Measurements from ENCODE around the gene RXRA. TPM values are rescaled to one million over a fixed set of nuclear protein-coding genes. Genes with fewer than 3 reads are reported as not detected.

RXRA gene
- polyA plus RNA-seq, 1 of the 3 experiments (the other 2 are of a cell fraction), result 7.6 TPM

- no peaks in the 10 kb centered on the region for H3F3A ChIP-seq (replicated peaks; ENCODE audit: insufficient read depth)
- peak overlapping the region in 1 of 2 experiments; percentile 11; a peak in 1 of 4 replicates for H3K27ac ChIP-seq (ENCODE audit: low read depth in 2 of 2, low read length in 1 of 2)
- TF ChIP-seq RXRA (IDR thresholded peaks at IDR 0.05; ENCODE audit: borderline replicate concordance, low read depth), result no peak
- no peak for TF ChIP-seq TEAD4 (IDR thresholded peaks at IDR 0.05; ENCODE audit: borderline replicate concordance, insufficient read depth)
- TF ChIP-seq FOXJ3 (CRISPR knock-in tag; IDR thresholded peaks at IDR 0.05), result no peak
- TF ChIP-seq EZH2phosphoT487 (IDR thresholded peaks at IDR 0.05; ENCODE audit: borderline replicate concordance, low read depth), result no peak
- TF ChIP-seq POLR2AphosphoS5 (IDR thresholded peaks at IDR 0.05; ENCODE audit: low read depth, low read length), result no peak
- no peak for TF ChIP-seq FOSL2 (IDR thresholded peaks at IDR 0.05; ENCODE audit: borderline replicate concordance, low read depth)
- no peak for TF ChIP-seq USF1 (IDR thresholded peaks at IDR 0.05; ENCODE audit: borderline replicate concordance, low read depth)
- TF ChIP-seq FOXM1 (IDR thresholded peaks at IDR 0.05; ENCODE audit: low read depth), result no peak
- TF ChIP-seq EP300 (IDR thresholded peaks at IDR 0.05; ENCODE audit: borderline replicate concordance in 1 of 2, low read depth in 1 of 2, low read length in 1 of 2), result no peak
- no peak for TF ChIP-seq JUND (IDR thresholded peaks at IDR 0.05)
- TF ChIP-seq RCOR1 (IDR thresholded peaks at IDR 0.05; ENCODE audit: low read length), result no peak
- TF ChIP-seq CTCF (IDR thresholded peaks at IDR 0.05), result no peak
- TF ChIP-seq MAX (IDR thresholded peaks at IDR 0.05; ENCODE audit: low read depth), result no peak
- no peak for TF ChIP-seq GATA2 (CRISPR knock-in tag; IDR thresholded peaks at IDR 0.05)
- no peak for TF ChIP-seq TAF1 (IDR thresholded peaks at IDR 0.05; ENCODE audit: borderline replicate concordance, low read depth, low read length)
- no peak for TF ChIP-seq SMC3 (IDR thresholded peaks at IDR 0.05; ENCODE audit: low read depth, low read length)
- TF ChIP-seq CHD2 (IDR thresholded peaks at IDR 0.05; ENCODE audit: low read length, partially characterized antibody), result no peak
- TF ChIP-seq YY1 (IDR thresholded peaks at IDR 0.05; ENCODE audit: low read depth), result no peak
- TF ChIP-seq GABPA (IDR thresholded peaks at IDR 0.05; ENCODE audit: low read depth), result no peak
- no peak for TF ChIP-seq USF2 (IDR thresholded peaks at IDR 0.05; ENCODE audit: borderline replicate concordance, low read depth, low read length)
- peaks cover 34% of the 10 kb centered on the region; the same call in 1 of the 2 replicates for H3K79me2 ChIP-seq (ENCODE audit: insufficient read depth)
- no peak overlapping the region for H3K4me3 ChIP-seq (ENCODE audit: low read depth in 2 of 2, low read length in 1 of 2)
- no peak overlapping the region for H2AFZ ChIP-seq (ENCODE audit: low read depth)
- CTCF ChIA-PET, result interaction anchor here (0.8 to 4.3 kb wide), 10 partner anchors 10 to 207 kb away, joined by 3 to 18 read pairs (median 5); no protein-coding TSS in a partner anchor
- H3K27me3 ChIP-seq (ENCODE audit: insufficient read depth), result no peaks in the 10 kb centered on the region
- 62% methylated on average over 12 of the region's 17 CpGs for WGBS (ENCODE audit: low lambda C conversion rate)
- no peaks in the 10 kb centered on the region for H3K9me3 ChIP-seq
- H3K4me2 ChIP-seq, result no peak overlapping the region; the same call in 1 of the 2 replicates
- H3K36me3 ChIP-seq (replicated peaks in 1 of 2; ENCODE audit: control insufficient read depth in 1 of 2, insufficient read depth in 2 of 2, low read length in 1 of 2), result no peaks in the 10 kb centered on the region
- DNase-seq, result peak; percentile 71
- H4K20me1 ChIP-seq (ENCODE audit: insufficient read depth), result peaks cover 98% of the 10 kb centered on the region
- H3K4me1 ChIP-seq (ENCODE audit: control insufficient read depth in 1 of 2, insufficient read depth in 2 of 2, low read depth in 1 of 2, low read length in 1 of 2), result peaks cover 9 to 77% of the 10 kb centered on the region in 2 experiments; a peak in 3 of 4 replicates
- no peaks in the 10 kb centered on the region for H3K9me2 ChIP-seq
- POLR2A ChIA-PET, result interaction anchor here (1.6 kb wide), 1 partner anchor 57 kb away, joined by 3 read pairs; no protein-coding TSS in a partner anchor
- H3K9ac ChIP-seq, result no peak overlapping the region
These were observed 51.7 kb downstream of the RXRA start for GRCh38 chr9:134377976-134378375.
